Measurements from ENCODE around the gene FGD4.

FGD4 gene

GRCh38 chr12:32366714-32367113 lies 32.6 kb upstream of the FGD4 start:
- ChIA-PET CTCF (interaction anchor here (0.6 to 1.2 kb wide), 2 partner anchors 298 to 305 kb away, joined by 3 read pairs; no protein-coding TSS in a partner anchor), POLR2A (no interaction called here)
- TF ChIP-seq ARNT (IDR thresholded peaks at IDR 0.05) (no peak), FOXA1 (IDR thresholded peaks at IDR 0.05) (no peak), L3MBTL2 (conservative IDR thresholded peaks at IDR 0.05) (no peak), CTBP1 (IDR thresholded peaks at IDR 0.05; ENCODE audit: borderline replicate concordance) (no peak), BHLHE40 (IDR thresholded peaks at IDR 0.05; ENCODE audit: borderline replicate concordance) (no peak), PKNOX1 (IDR thresholded peaks at IDR 0.05) (no peak), FOXM1 (IDR thresholded peaks at IDR 0.05; ENCODE audit: borderline replicate concordance) (no peak), SP1 (IDR thresholded peaks at IDR 0.05) (no peak)
- DNase-seq (ENCODE audit: extremely low spot score): no peak

GRCh38 chr12:32367381-32367780 lies 32.0 kb upstream of the FGD4 start:
- POLR2A ChIA-PET: no interaction called here

DNA sequence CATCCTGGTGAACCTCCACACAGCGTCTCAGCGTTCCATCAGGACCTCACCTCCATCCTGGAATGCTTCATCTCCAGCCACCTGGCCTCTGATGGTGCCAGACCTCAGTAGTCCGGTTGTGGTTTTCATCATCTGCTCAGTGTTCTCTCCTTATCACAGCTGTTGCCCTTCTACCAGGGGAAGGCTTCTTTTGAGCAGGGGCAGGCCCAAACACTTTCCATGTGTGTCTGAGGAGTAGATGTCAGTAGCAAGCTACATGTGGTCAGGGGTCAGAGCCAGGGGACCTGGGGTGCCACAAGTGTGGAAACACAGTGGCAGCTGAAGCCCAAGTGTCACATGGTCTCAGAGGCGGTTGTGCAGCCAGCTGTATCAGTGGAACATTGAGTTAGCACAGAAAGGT lies 30.2 kb upstream of the FGD4 start:
- ChIA-PET POLR2A (no interaction called here), CTCF (interaction anchor here (1.0 kb wide), 1 partner anchor 10 kb away, joined by 4 read pairs; no protein-coding TSS in a partner anchor)

More at GRCh38 chr12:32367381-32367780, 32.0 kb upstream of the FGD4 start:
- CTCF ChIA-PET: no interaction called here
- TF ChIP-seq FOXK2 (IDR thresholded peaks at IDR 0.05) (no peak), FOXA1 (IDR thresholded peaks at IDR 0.05) (no peak), LEF1 (IDR thresholded peaks at IDR 0.05; ENCODE audit: borderline replicate concordance) (no peak), ELF4 (IDR thresholded peaks at IDR 0.05) (no peak), ARNT (IDR thresholded peaks at IDR 0.05) (no peak), TARDBP (IDR thresholded peaks at IDR 0.05) (no peak), HDGF (IDR thresholded peaks at IDR 0.05; ENCODE audit: borderline replicate concordance) (no peak), PKNOX1 (IDR thresholded peaks at IDR 0.05) (no peak)
- no peak for DNase-seq (ENCODE audit: extremely low spot score)

DNA sequence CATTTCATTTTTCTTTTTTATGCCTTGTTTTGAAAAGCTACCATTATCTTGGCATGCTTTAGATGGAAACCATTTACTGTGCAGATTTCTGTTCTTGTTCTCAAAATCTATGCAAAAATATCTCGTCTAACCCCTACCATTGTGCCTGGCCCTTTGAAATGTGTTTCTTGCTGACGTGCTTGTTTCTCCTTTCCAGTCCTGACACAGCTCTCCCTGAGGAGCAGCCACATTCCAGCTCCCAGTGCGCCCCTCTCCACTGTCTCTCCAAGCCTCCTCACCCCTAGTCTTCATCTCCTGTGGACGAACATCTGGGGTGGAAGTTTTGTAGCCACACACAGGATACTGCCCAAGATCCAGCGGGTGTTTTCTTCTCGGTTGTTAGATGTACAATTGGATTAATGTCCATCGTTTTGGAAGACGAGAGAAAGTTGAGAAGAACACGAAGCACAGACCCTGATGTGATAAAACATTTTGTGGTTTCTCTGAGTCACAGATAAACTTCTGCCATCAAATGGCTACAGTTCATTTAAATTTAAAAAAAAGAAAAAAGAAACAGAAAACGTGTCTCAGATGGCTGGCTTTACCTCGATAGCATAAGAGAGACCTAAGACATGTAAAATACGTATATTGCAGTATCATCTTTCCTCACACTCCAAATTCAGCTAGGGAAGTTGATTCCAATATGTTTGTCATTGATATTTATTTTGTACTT lies 21.9 kb upstream of the FGD4 start:
- no peak for TF ChIP-seq FOXM1 (IDR thresholded peaks at IDR 0.05; ENCODE audit: borderline replicate concordance)
- POLR2A ChIA-PET: no interaction called here
- CTCF ChIA-PET: interaction anchor here (0.8 kb wide), 1 partner anchor 12 kb away, joined by 3 read pairs; no protein-coding TSS in a partner anchor
- no peak for DNase-seq (ENCODE audit: extremely low spot score)

More for the DNA sequence above, 30.2 kb upstream of the FGD4 start:
- no peak for DNase-seq (ENCODE audit: extremely low spot score)
- no peak for TF ChIP-seq CTBP1 (IDR thresholded peaks at IDR 0.05; ENCODE audit: borderline replicate concordance)
- no peak for TF ChIP-seq BHLHE40 (IDR thresholded peaks at IDR 0.05; ENCODE audit: borderline replicate concordance)
- TF ChIP-seq HDGF (IDR thresholded peaks at IDR 0.05; ENCODE audit: borderline replicate concordance): no peak
- TF ChIP-seq PKNOX1 (IDR thresholded peaks at IDR 0.05): no peak
- TF ChIP-seq FOXA1 (IDR thresholded peaks at IDR 0.05): no peak
- no peak for TF ChIP-seq ELF4 (IDR thresholded peaks at IDR 0.05)
- no peak for TF ChIP-seq ARNT (IDR thresholded peaks at IDR 0.05)
- no peak for TF ChIP-seq FOXK2 (IDR thresholded peaks at IDR 0.05)
- TF ChIP-seq ZNF384 (IDR thresholded peaks at IDR 0.05): no peak
- TF ChIP-seq L3MBTL2 (conservative IDR thresholded peaks at IDR 0.05): no peak
- no peak for TF ChIP-seq SP1 (IDR thresholded peaks at IDR 0.05)
- no peak for TF ChIP-seq FOXM1 (IDR thresholded peaks at IDR 0.05; ENCODE audit: borderline replicate concordance)
- TF ChIP-seq NFRKB (IDR thresholded peaks at IDR 0.05): no peak
- TF ChIP-seq SUZ12 (IDR thresholded peaks at IDR 0.05): no peak
- no peak for TF ChIP-seq LEF1 (IDR thresholded peaks at IDR 0.05; ENCODE audit: borderline replicate concordance)
- TF ChIP-seq TARDBP (IDR thresholded peaks at IDR 0.05): no peak

DNA sequence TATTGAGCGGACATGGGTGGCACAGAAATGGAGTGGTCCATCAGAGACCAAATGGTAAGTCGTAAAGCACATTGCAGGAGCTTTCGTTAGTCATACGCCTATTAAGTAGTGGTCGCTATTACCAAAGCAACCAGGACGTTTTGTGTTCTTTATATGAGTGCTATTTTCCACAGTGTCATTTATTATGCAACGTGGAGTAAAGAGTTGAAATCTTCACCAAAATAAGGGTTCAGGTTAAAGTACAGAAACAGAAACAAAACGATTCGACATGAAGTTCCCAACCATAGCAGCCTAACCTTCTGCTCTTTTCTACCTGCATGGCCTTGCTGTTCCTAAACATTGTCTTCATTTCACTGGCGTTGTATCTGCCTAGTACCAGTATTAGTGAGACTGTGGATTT lies 20.1 kb upstream of the FGD4 start:
- DNase-seq (ENCODE audit: extremely low spot score): no peak
- no peak for TF ChIP-seq FOXA1 (IDR thresholded peaks at IDR 0.05)
- TF ChIP-seq ZNF384 (IDR thresholded peaks at IDR 0.05): no peak
- TF ChIP-seq NFRKB (IDR thresholded peaks at IDR 0.05): no peak
- no peak for TF ChIP-seq FOXK2 (IDR thresholded peaks at IDR 0.05)
- no peak for TF ChIP-seq PKNOX1 (IDR thresholded peaks at IDR 0.05)
- TF ChIP-seq L3MBTL2 (conservative IDR thresholded peaks at IDR 0.05): no peak
- no peak for TF ChIP-seq ARNT (IDR thresholded peaks at IDR 0.05)
- no peak for TF ChIP-seq FOXM1 (IDR thresholded peaks at IDR 0.05; ENCODE audit: borderline replicate concordance)
- no peak for TF ChIP-seq HDGF (IDR thresholded peaks at IDR 0.05; ENCODE audit: borderline replicate concordance)
- TF ChIP-seq SUZ12 (IDR thresholded peaks at IDR 0.05): no peak
- no peak for TF ChIP-seq TARDBP (IDR thresholded peaks at IDR 0.05)
- no peak for TF ChIP-seq CTBP1 (IDR thresholded peaks at IDR 0.05; ENCODE audit: borderline replicate concordance)
- TF ChIP-seq LEF1 (IDR thresholded peaks at IDR 0.05; ENCODE audit: borderline replicate concordance): no peak
- TF ChIP-seq SP1 (IDR thresholded peaks at IDR 0.05): no peak
- no peak for TF ChIP-seq ELF4 (IDR thresholded peaks at IDR 0.05)
- TF ChIP-seq BHLHE40 (IDR thresholded peaks at IDR 0.05; ENCODE audit: borderline replicate concordance): no peak
- CTCF ChIA-PET: interaction anchor here (0.6 to 1.5 kb wide), 2 partner anchors 10 to 28 kb away, joined by 4 to 6 read pairs; no protein-coding TSS in a partner anchor
- POLR2A ChIA-PET: interaction anchor here (1.0 kb wide), 1 partner anchor 20 kb away, joined by 4 read pairs; the partner anchor contains the start of gene FGD4

Data from HEK293T (cell line).